CD4-positive, alpha-beta memory T cell (primary cell): ENCODE measurements around the gene MOB3B. TPM values are rescaled to one million over a fixed set of nuclear protein-coding genes. Genes with fewer than 3 reads are reported as not detected.

Experiments
- CTCF ChIA-PET: fragments of 350-600 bp; sonication (Branson Sonifier 250); formaldehyde crosslinking; loops from one replicate; lab custom pipeline; 2021; ENCODE audit warnings: inconsistent platforms; ENCODE audit not compliant: partially characterized antibody; lab: Charles Lee
- POLR2A ChIA-PET: fragments of 350-600 bp; sonication (Branson Sonifier 250); formaldehyde crosslinking; loops from one replicate; lab custom pipeline; 2021; ENCODE audit not compliant: partially characterized antibody; lab: Charles Lee
- DNase-seq, 5 donors: peaks; one replicate each; pipeline versions ENCODE4 v3.0.0 to v3.0.0-alpha.2; 2020 to 2022; ENCODE audit warnings: mixed read lengths in 1 of 5
- H3K27ac ChIP-seq: one replicate; pipeline ENCODE4 v1.7.0; 2013; ENCODE audit warnings: low read depth, low read length
- H3K27me3 ChIP-seq: 2 replicates; pipeline ENCODE4 v1.7.0; 2013; ENCODE audit warnings: mild to moderate bottlenecking, low read length, moderate library complexity; ENCODE audit not compliant: insufficient read depth
- H3K36me3 ChIP-seq: 2 replicates; pipeline ENCODE4 v1.7.0; 2013; ENCODE audit warnings: mild to moderate bottlenecking, low read length, moderate library complexity; ENCODE audit not compliant: insufficient read depth
- H3K4me1 ChIP-seq: 2 replicates; pipeline ENCODE4 v1.7.0; 2013; ENCODE audit warnings: mild to moderate bottlenecking, low read length, moderate library complexity; ENCODE audit not compliant: insufficient read depth
- H3K4me3 ChIP-seq, 2 donors: one replicate each; pipeline ENCODE4 v1.7.0; 2013; ENCODE audit warnings: low read length in 2 of 2, mild to moderate bottlenecking in 1 of 2
- H3K9me3 ChIP-seq, 2 donors: one replicate each; pipeline ENCODE4 v1.7.0; 2013; ENCODE audit warnings: low read length in 2 of 2, control low read depth in 1 of 2; ENCODE audit not compliant: control insufficient read depth in 1 of 2
- H3K27ac Mint-ChIP-seq, 7 donors: one replicate each; pipeline ENCODE4 v1.8.0; 2020 to 2021; ENCODE audit warnings: mixed read lengths in 7 of 7, mild to moderate bottlenecking in 6 of 7, inconsistent platforms in 3 of 7, moderate library complexity in 3 of 7
- H3K27me3 Mint-ChIP-seq, 2 donors: one replicate each; pipeline ENCODE4 v1.8.0; 2020 to 2021; ENCODE audit warnings: mixed read lengths in 2 of 2
- H3K36me3 Mint-ChIP-seq, 2 donors: one replicate each; pipeline ENCODE4 v1.8.0; 2020 to 2021; ENCODE audit warnings: mixed read lengths in 2 of 2, inconsistent platforms in 1 of 2, mild to moderate bottlenecking in 1 of 2
- H3K4me1 Mint-ChIP-seq, 4 donors: one replicate each; pipeline ENCODE4 v1.8.0; 2020 to 2021; ENCODE audit warnings: mixed read lengths in 4 of 4, mild to moderate bottlenecking in 1 of 4
- H3K4me3 Mint-ChIP-seq, 8 donors: one replicate each; pipeline ENCODE4 v1.8.0; 2020 to 2021; ENCODE audit warnings: mixed read lengths in 8 of 8, mild to moderate bottlenecking in 7 of 8, moderate library complexity in 6 of 8, inconsistent platforms in 3 of 8
- H3K9me3 Mint-ChIP-seq, 8 donors: one replicate each; pipeline ENCODE4 v1.8.0; 2020 to 2021; ENCODE audit warnings: mixed read lengths in 8 of 8, mild to moderate bottlenecking in 5 of 8, inconsistent platforms in 3 of 8, moderate library complexity in 1 of 8
- intact Hi-C: fragments of 100-400 bp; cut with micrococcal nuclease; formaldehyde crosslinking; loops from one replicate; pipeline ENCODE4 v1.15.1; 2023
- polyA plus RNA-seq, 2 donors: library from polyadenylated mRNA; unstranded; fragments of 300-500 nt; fragmentation: Illumina TruSeq; gene quantifications; one replicate each; pipeline ENCODE4 v1.2.3, GENCODE V29; 2021
- total RNA-seq, 2 experiments: library from RNA; stranded (reverse); gene quantifications; one replicate each; pipeline ENCODE4 v1.2.3, GENCODE V29; 2021

Gene MOB3B
- total and polyA plus RNA-seq, 4 experiments from 2014 or later: 0.05 to 0.64 (median 0.34) TPM

DNA sequence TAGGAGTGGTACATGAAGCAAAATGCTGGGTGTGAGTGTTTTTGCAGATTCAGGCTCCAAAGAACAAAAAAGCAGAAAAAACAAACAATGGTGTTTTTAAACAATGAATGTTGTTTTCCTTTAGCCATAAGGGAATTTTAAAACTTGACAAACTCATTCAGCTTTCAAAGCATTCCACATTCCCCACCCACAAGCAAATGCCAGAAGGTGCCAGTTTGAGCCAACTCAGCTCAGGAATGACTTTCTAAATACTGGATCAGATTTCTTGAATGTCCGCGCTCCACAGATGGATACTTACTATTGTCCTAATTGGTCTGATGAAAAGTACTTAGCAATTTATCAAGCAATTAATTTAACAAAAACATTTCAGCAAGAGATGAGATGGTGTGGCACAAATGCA is 12.9 kb upstream of the MOB3B start:
- ChIA-PET CTCF (interaction anchor here (0.6 to 2.4 kb wide), 2 partner anchors 13 to 83 kb away, joined by 3 to 6 read pairs; partner anchors contain the start of gene MOB3B), POLR2A (no interaction called here)
- H3K4me3 ChIP-seq: no peak overlapping the region
- H3K36me3 Mint-ChIP-seq: peaks cover 33 to 41% of the 10 kb centered on the region in 2 donors
- no peak overlapping the region for H3K4me3 Mint-ChIP-seq
- no peak for DNase-seq
- peaks cover 4% of the 10 kb centered on the region for H3K36me3 ChIP-seq
- H3K9me3 Mint-ChIP-seq: no peaks in the 10 kb centered on the region
- no peaks in the 10 kb centered on the region for H3K4me1 Mint-ChIP-seq
- no peaks in the 10 kb centered on the region for H3K27me3 ChIP-seq
- no peaks in the 10 kb centered on the region for H3K27me3 Mint-ChIP-seq
- H3K9me3 ChIP-seq: no peaks in the 10 kb centered on the region
- intact Hi-C loops: no loop called here
- no peak overlapping the region for H3K27ac ChIP-seq
- H3K27ac Mint-ChIP-seq: no peak overlapping the region
- no peaks in the 10 kb centered on the region for H3K4me1 ChIP-seq

DNA sequence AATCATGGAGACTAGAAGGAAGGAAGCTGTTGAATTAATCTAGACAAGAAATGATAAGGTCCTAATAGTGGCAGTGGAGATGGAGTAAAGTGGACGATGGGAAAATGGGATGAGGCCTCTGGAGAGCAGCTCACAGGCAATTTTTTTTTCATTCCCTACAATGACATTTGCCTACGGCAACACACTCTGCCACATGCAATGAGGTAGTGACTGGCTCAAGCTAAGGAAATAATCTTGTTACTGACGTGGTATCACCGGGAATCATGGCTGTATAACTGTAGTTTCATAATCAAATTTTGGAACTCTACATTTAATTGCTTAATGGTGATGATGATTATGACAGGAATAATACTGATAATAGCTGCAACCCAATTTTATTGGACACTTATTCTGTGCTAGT is 12.1 kb upstream of the MOB3B start:
- H3K36me3 ChIP-seq: peaks cover 4% of the 10 kb centered on the region
- H3K36me3 Mint-ChIP-seq: peaks cover 31 to 43% of the 10 kb centered on the region in 2 donors
- CTCF ChIA-PET: interaction anchor here (0.6 to 3.5 kb wide), 2 partner anchors 11 to 82 kb away, joined by 3 to 22 read pairs; partner anchors contain the start of gene MOB3B

DNA sequence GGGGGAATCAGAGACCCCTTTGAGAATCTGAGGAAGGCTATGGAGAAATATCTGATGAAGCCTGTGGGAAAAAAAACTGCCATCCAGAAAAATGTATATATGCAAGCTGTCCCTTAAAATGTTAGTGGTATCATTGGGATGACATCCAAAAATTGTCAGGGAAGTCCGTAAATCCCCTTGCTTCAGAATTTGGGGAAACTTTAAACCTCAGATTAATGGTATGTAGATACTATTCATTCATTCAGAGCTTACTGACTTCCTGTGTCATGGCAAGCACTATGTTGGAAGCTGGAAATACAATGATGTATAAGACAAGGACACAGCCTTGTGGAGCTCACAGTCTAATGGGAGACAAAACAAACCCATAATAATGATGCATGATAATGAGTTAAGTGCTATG is 10.9 kb upstream of the MOB3B start:
- Mint-ChIP-seq H3K4me3 (no peak overlapping the region), H3K27ac (no peak overlapping the region), H3K9me3 (no peaks in the 10 kb centered on the region), H3K27me3 (no peaks in the 10 kb centered on the region), H3K36me3 (peaks cover 31 to 40% of the 10 kb centered on the region in 2 donors), H3K4me1 (no peaks in the 10 kb centered on the region)
- Histone ChIP-seq H3K27me3 (no peaks in the 10 kb centered on the region), H3K4me3 (no peak overlapping the region), H3K36me3 (peaks cover 3% of the 10 kb centered on the region), H3K9me3 (no peaks in the 10 kb centered on the region), H3K27ac (no peak overlapping the region), H3K4me1 (no peaks in the 10 kb centered on the region)
- intact Hi-C loops: no loop called here
- POLR2A ChIA-PET: no interaction called here
- CTCF ChIA-PET: interaction anchor here (3.5 kb wide), 1 partner anchor 10 kb away, joined by 22 read pairs; the partner anchor contains the start of gene MOB3B
- DNase-seq: no peak

More for the DNA sequence above, 12.1 kb upstream of the MOB3B start:
- no peaks in the 10 kb centered on the region for H3K9me3 ChIP-seq
- intact Hi-C loops: no loop called here
- POLR2A ChIA-PET: no interaction called here
- H3K27me3 ChIP-seq: no peaks in the 10 kb centered on the region
- no peak overlapping the region for H3K27ac ChIP-seq
- H3K4me3 ChIP-seq: no peak overlapping the region
- Mint-ChIP-seq H3K27me3 (no peaks in the 10 kb centered on the region), H3K27ac (no peak overlapping the region), H3K4me3 (no peak overlapping the region), H3K9me3 (no peaks in the 10 kb centered on the region), H3K4me1 (no peaks in the 10 kb centered on the region)
- no peak for DNase-seq
- H3K4me1 ChIP-seq: no peaks in the 10 kb centered on the region

DNA sequence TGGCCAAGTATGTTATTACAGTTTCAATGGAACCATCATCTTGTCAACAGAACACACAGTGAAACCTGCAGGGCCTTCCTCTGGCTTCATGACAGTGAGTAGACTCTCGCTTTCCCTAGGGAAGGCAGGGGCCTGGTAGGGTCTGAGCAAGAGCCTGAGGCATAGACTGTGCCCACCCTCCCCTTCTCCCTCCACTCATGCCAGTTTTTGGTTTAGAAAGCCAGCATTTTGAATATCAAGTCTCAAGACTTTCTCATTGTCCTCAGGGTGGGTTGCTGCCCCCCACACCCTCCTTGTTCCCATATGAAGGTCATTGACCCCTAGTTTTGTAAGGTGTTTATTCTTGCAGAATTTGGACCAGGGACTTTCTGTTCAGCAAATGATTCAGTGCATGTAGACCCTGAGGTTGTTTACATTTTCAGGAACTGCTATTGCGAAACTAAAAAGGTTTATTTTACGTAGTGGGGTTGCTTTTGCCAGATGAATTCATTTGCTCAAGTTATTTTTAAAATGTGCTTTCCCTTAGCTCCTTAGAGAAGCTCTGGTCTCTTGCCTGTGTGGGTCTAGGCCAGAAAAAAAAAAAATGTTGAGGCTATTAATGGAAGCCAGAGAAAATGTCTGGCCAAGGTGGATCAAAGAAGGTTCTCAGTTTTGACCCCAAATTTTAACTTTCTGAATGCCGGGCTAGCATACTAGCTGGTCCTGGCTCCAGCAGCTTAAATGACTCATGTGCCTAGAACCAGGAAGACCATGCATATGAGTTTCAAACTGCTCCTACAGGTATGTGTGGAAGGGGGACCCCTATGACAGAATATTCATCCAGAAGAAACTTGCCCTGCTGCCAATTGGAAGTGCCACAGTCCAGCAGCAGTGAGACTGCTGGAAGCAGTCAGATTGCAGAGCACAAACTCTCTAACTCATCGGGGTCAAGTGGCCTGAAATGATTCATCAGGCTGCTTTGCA is 10.1 kb upstream of the MOB3B start:
- Mint-ChIP-seq H3K36me3 (peaks cover 26 to 41% of the 10 kb centered on the region in 2 donors), H3K4me3 (no peak overlapping the region), H3K27ac (no peak overlapping the region), H3K9me3 (no peaks in the 10 kb centered on the region), H3K4me1 (no peaks in the 10 kb centered on the region), H3K27me3 (no peaks in the 10 kb centered on the region)
- Histone ChIP-seq H3K27ac (no peak overlapping the region), H3K27me3 (no peaks in the 10 kb centered on the region), H3K9me3 (no peaks in the 10 kb centered on the region), H3K4me3 (no peak overlapping the region), H3K4me1 (no peaks in the 10 kb centered on the region), H3K36me3 (no peaks in the 10 kb centered on the region)
- DNase-seq: no peak
- intact Hi-C loops: no loop called here
- POLR2A ChIA-PET: no interaction called here
- CTCF ChIA-PET: interaction anchor here (3.5 kb wide), 1 partner anchor 9 kb away, joined by 22 read pairs; the partner anchor contains the start of gene MOB3B

DNA sequence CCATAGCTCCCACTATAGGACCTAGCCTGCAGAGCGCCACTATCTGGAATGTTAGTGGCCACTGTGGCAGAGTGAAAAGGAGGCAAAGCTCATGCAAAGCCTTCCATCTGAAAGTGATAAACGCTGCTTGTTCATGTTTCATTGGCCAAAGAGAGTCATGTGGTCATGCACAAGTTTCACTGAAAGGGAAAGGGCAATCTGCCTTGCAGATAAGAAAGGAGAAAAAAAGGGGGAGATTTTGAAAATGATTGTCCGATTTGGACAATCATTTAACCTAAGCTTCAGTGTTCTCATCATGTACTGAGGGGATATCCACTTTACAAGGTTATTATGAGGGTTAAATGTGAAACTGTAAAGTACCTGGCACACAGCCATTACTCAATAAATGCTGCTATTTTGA is 9.0 kb upstream of the MOB3B start:
- Mint-ChIP-seq H3K9me3 (no peaks in the 10 kb centered on the region), H3K27me3 (no peaks in the 10 kb centered on the region), H3K4me1 (no peaks in the 10 kb centered on the region), H3K4me3 (no peak overlapping the region), H3K36me3 (peaks cover 22 to 41% of the 10 kb centered on the region in 2 donors), H3K27ac (no peak overlapping the region)
- no peaks in the 10 kb centered on the region for H3K9me3 ChIP-seq
- intact Hi-C loops: no loop called here
- no peaks in the 10 kb centered on the region for H3K27me3 ChIP-seq
- H3K4me1 ChIP-seq: no peaks in the 10 kb centered on the region
- no peak overlapping the region for H3K4me3 ChIP-seq
- POLR2A ChIA-PET: no interaction called here
- CTCF ChIA-PET: interaction anchor here (3.5 kb wide), 1 partner anchor 8 kb away, joined by 22 read pairs; the partner anchor contains the start of gene MOB3B
- H3K36me3 ChIP-seq: no peaks in the 10 kb centered on the region
- no peak for DNase-seq
- no peak overlapping the region for H3K27ac ChIP-seq

DNA sequence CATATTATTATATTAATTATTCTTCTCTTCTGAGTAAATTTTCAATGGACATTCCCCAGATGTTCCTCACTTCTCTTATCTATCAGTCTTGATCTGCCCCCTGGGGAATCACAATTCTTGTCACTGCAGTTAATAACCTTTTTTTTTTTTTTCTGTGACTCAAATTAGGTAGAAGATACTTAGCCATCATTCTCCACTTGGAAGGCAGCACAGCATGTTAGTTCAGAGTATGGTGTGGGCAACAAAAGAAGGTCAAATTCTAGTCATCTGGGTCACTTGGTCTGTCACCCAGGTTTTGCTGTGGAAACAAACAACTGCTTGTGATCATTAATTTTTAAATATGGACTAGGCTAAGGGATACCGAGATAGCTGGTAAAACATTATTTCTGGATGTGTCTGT is 8.1 kb upstream of the MOB3B start:
- intact Hi-C loops: no loop called here
- Histone ChIP-seq H3K4me3 (no peak overlapping the region), H3K4me1 (no peaks in the 10 kb centered on the region), H3K9me3 (no peaks in the 10 kb centered on the region), H3K27me3 (no peaks in the 10 kb centered on the region), H3K27ac (no peak overlapping the region), H3K36me3 (no peaks in the 10 kb centered on the region)
- Mint-ChIP-seq H3K4me3 (no peak overlapping the region), H3K4me1 (no peaks in the 10 kb centered on the region), H3K27ac (no peak overlapping the region), H3K9me3 (no peaks in the 10 kb centered on the region), H3K36me3 (peaks cover 17 to 32% of the 10 kb centered on the region in 2 donors), H3K27me3 (no peaks in the 10 kb centered on the region)
- POLR2A ChIA-PET: no interaction called here
- DNase-seq: no peak
- CTCF ChIA-PET: no interaction called here

DNA sequence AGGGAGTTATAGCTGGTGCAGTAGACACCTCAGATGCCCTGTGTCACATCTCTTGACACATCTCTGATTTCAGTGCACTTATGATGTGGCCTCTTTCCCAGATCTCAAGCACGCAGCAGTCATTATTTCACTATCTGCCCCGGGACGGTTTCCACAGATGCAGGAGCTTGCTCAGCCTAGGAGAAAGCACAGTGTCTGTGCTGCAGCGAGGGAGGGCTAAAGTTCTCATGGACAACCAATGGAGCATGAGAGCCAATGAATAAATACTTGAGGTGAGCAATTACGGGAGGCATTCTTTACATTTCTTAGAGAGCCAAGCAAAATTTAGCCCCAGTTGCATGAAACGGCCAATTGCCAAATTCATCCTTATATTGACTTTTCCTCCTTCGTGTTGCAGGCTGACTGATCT is 7.4 kb upstream of the MOB3B start:
- no peak for DNase-seq
- no peak overlapping the region for H3K4me3 Mint-ChIP-seq
- no peak overlapping the region for H3K27ac Mint-ChIP-seq
- ChIA-PET CTCF (no interaction called here), POLR2A (no interaction called here)
- no peaks in the 10 kb centered on the region for H3K9me3 Mint-ChIP-seq
- no peak overlapping the region for H3K27ac ChIP-seq
- peaks cover 13 to 28% of the 10 kb centered on the region in 2 donors for H3K36me3 Mint-ChIP-seq
- no peaks in the 10 kb centered on the region for H3K4me1 Mint-ChIP-seq
- no peaks in the 10 kb centered on the region for H3K9me3 ChIP-seq
- intact Hi-C loops: no loop called here
- no peaks in the 10 kb centered on the region for H3K27me3 Mint-ChIP-seq
- no peaks in the 10 kb centered on the region for H3K4me1 ChIP-seq
- no peak overlapping the region for H3K4me3 ChIP-seq
- no peaks in the 10 kb centered on the region for H3K27me3 ChIP-seq
- H3K36me3 ChIP-seq: no peaks in the 10 kb centered on the region
